A549 (cell line): ENCODE data around the gene GAS7. TPM values are rescaled to one million over a fixed set of nuclear protein-coding genes. Genes with fewer than 3 reads are reported as not detected.
A peak's percentile ranks its signal among the peaks of the same experiment; 100 is the strongest.

ENCODE experiments used
- ATAC-seq, 2 experiments: fragments of 200-7000 bp in 1 of 2; fragments of >200 bp in 1 of 2; cut with Nextera tagmentation in 1 of 2; cut with Tn5 transposase in 1 of 2; 3 replicates each; pipeline versions ENCODE4 v1.8.0 to v1.9.1; 2018 to 2020; ENCODE audit warnings: mild to moderate bottlenecking in 1 of 2, moderate library complexity in 1 of 2
- CTCF ChIA-PET: fragments of 300-600 bp; sonication (Branson Sonifier 250); formaldehyde crosslinking; extraction: SDS; loops from one replicate; lab custom pipeline; 2021; ENCODE audit warnings: antibody characterized with exemption, inconsistent platforms; lab: Yijun Ruan, JAX
- POLR2A ChIA-PET: fragments of 350-600 bp; formaldehyde crosslinking; extraction: SDS; loops from one replicate; lab custom pipeline; 2021; ENCODE audit warnings: antibody characterized with exemption, inconsistent platforms; lab: Yijun Ruan, JAX
- DNase-seq, 2 experiments: peaks; one replicate each; pipeline versions ENCODE4 v3.0.0 to v3.0.0-alpha.2; 2011 to 2016; ENCODE audit warnings: low read depth in 1 of 2, low spot score in 1 of 2
- FAIRE-seq: peaks from 2 replicates; lab custom pipeline; 2011; peaks lifted over from hg19 to GRCh38; lab: Jason Lieb, UNC
- H3K27ac ChIP-seq, 2 experiments: fragments of >200 bp; sonication (Bioruptor Twin); formaldehyde crosslinking; 3 replicates each; pipeline ENCODE4 v1.5.1; 2016 to 2017
- H3K4me1 ChIP-seq: fragments of >200 bp; sonication (Bioruptor Twin); formaldehyde crosslinking; 3 replicates; pipeline ENCODE4 v1.6.1; 2016
- H3K4me2 ChIP-seq: fragments of >200 bp; sonication (Bioruptor Twin); formaldehyde crosslinking; 3 replicates; pipeline ENCODE4 v1.6.1; 2016
- H3K4me3 ChIP-seq: fragments of >200 bp; sonication (Bioruptor Twin); formaldehyde crosslinking; 3 replicates; pipeline ENCODE4 v1.5.1; 2016
- H3K9me3 ChIP-seq: fragments of >200 bp; sonication (Bioruptor Twin); formaldehyde crosslinking; 3 replicates; pipeline ENCODE4 v1.6.1; 2016
- BCL3 ChIP-seq: fragments of >200 bp; sonication (Bioruptor Twin); formaldehyde crosslinking; IDR thresholded peaks from 3 replicates; pipeline ENCODE4 v1.6.1; 2016
- BHLHE40 ChIP-seq: IDR thresholded peaks from 2 replicates; pipeline ENCODE4 v1.6.1; 2012; ENCODE audit warnings: low read depth, low read length, inconsistent platforms
- CBX8 ChIP-seq: fragments of 200-600 bp; sonication (generic); IDR thresholded peaks from 2 replicates; pipeline ENCODE4 v1.6.1; 2016
- CEBPB ChIP-seq, 2 experiments: fragments of >200 bp in 1 of 2; sonication (Bioruptor Twin) in 1 of 2; formaldehyde crosslinking in 1 of 2; IDR thresholded peaks; 2 replicates each; pipeline ENCODE4 v1.6.1; 2012 to 2016
- E2F6 ChIP-seq: IDR thresholded peaks from 2 replicates; pipeline ENCODE4 v1.6.1; 2012; ENCODE audit warnings: low read depth, borderline replicate concordance
- EHMT2 ChIP-seq: fragments of 200-600 bp; sonication (generic); IDR thresholded peaks from 2 replicates; pipeline ENCODE4 v1.6.1; 2016; ENCODE audit warnings: antibody characterized with exemption, low read depth, mild to moderate bottlenecking, moderate library complexity
- FOSB ChIP-seq: fragments of 250-450 bp; sonication (Bioruptor Pico); IDR thresholded peaks from 2 replicates; pipeline ENCODE4 v1.5.0; 2020; ENCODE audit warnings: mild to moderate bottlenecking, moderate library complexity
- FOXS1 ChIP-seq: fragments of 250-450 bp; sonication (Bioruptor Pico); IDR thresholded peaks from 2 replicates; pipeline ENCODE4 v1.5.0; 2020; ENCODE audit warnings: mild to moderate bottlenecking, moderate library complexity
- HEYL ChIP-seq: fragments of 250-450 bp; sonication (Bioruptor Pico); IDR thresholded peaks from 2 replicates; pipeline ENCODE4 v1.8.0; 2021; ENCODE audit warnings: mild to moderate bottlenecking, moderate library complexity
- HOXA7 ChIP-seq: fragments of 250-450 bp; sonication (Bioruptor Pico); IDR thresholded peaks from 2 replicates; pipeline ENCODE4 v1.5.0; 2020; ENCODE audit warnings: mild to moderate bottlenecking, moderate library complexity
- HOXB13 ChIP-seq: fragments of 250-450 bp; sonication (Bioruptor Pico); IDR thresholded peaks from 2 replicates; pipeline ENCODE4 v1.5.0; 2020; ENCODE audit warnings: low read depth, mild to moderate bottlenecking, moderate library complexity
- JUN ChIP-seq, 2 experiments: fragments of >200 bp; sonication (Bioruptor Twin); formaldehyde crosslinking; IDR thresholded peaks; 2 replicates in 1 of 2; 3 replicates in 1 of 2; pipeline ENCODE4 v1.6.1; 2016 to 2017
- MAX ChIP-seq: IDR thresholded peaks from 2 replicates; pipeline ENCODE4 v1.6.1; 2012
- MYC ChIP-seq: IDR thresholded peaks from 2 replicates; pipeline ENCODE4 v1.6.1; 2012; ENCODE audit warnings: mild to moderate bottlenecking, inconsistent platforms, low read length, improper control_type of control experiment, borderline replicate concordance
- NFE2L2 ChIP-seq: fragments of 150-350 bp; conservative IDR thresholded peaks from 2 replicates; pipeline ENCODE4 v1.6.1; 2014; ENCODE audit warnings: low read length
- POLR2A ChIP-seq: IDR thresholded peaks from 2 replicates; pipeline ENCODE4 v1.6.1; 2012; ENCODE audit warnings: mild to moderate bottlenecking, low read length
- POLR2AphosphoS2 ChIP-seq: conservative IDR thresholded peaks from 2 replicates; pipeline ENCODE4 v1.6.1; 2012; ENCODE audit warnings: low read length, improper control_type of control experiment, inconsistent platforms
- RAD21 ChIP-seq, 2 experiments: fragments of >200 bp in 1 of 2; sonication (Bioruptor Twin) in 1 of 2; formaldehyde crosslinking in 1 of 2; IDR thresholded peaks in 1 of 2; conservative IDR thresholded peaks in 1 of 2; 2 replicates in 1 of 2; 3 replicates in 1 of 2; pipeline ENCODE4 v1.6.1; 2012 to 2018; ENCODE audit warnings: inconsistent platforms in 1 of 2
- RCOR1 ChIP-seq: fragments of 150-350 bp; IDR thresholded peaks from 2 replicates; pipeline ENCODE4 v1.6.1; 2014; ENCODE audit warnings: antibody characterized with exemption, low read length, low read depth
- RNF2 ChIP-seq: fragments of 200-600 bp; sonication (generic); IDR thresholded peaks from 2 replicates; pipeline ENCODE4 v1.6.1; 2016; ENCODE audit warnings: low read depth, mild to moderate bottlenecking, antibody characterized with exemption, moderate library complexity, borderline replicate concordance
- TFCP2L1 ChIP-seq: fragments of 250-450 bp; sonication (Bioruptor Pico); IDR thresholded peaks from 2 replicates; pipeline ENCODE4 v1.5.0; 2021; ENCODE audit warnings: mild to moderate bottlenecking
- TP53 ChIP-seq: fragments of 250-450 bp; sonication (Bioruptor Pico); IDR thresholded peaks from 2 replicates; pipeline ENCODE4 v1.5.0; 2021; ENCODE audit warnings: mild to moderate bottlenecking, moderate library complexity
- ZNF302 ChIP-seq: fragments of 250-450 bp; sonication (Bioruptor Pico); IDR thresholded peaks from 2 replicates; pipeline ENCODE4 v1.9.0; 2021; ENCODE audit warnings: inconsistent platforms, mild to moderate bottlenecking, moderate library complexity
- WGBS: methylation state at CpG from one replicate; pipeline ENCODE4 v1.1.6; 2017; ENCODE audit errors: missing lambda C conversion rate; 5-methylcytosine and 5-hydroxymethylcytosine counted together
- polyA plus RNA-seq, 4 experiments: library from polyadenylated mRNA; depleted of rRNA in 3 of 4; stranded (reverse); fragments of >200 nt; fragmentation: RNase III in 1 of 4; extraction: RNeasy Plus Mini Kit Qiagen cat#74134 plus additional on column Dnase treatment in 1 of 4; gene quantifications; 2 replicates in 3 of 4; 3 replicates in 1 of 4; pipeline ENCODE4 v1.2.3, GENCODE V29; 2011 to 2017

The GAS7 gene
- polyA plus RNA-seq, 2 of the 4 experiments (the other 2 are of a cell fraction), result 1.3 to 1.5 TPM

GRCh38 chr17:9865586-9865985 lies 332.8 kb downstream of the GAS7 start:
- DNase-seq (no peak), ATAC-seq (no peak), FAIRE-seq (no peak)
- TF ChIP-seq POLR2AphosphoS2, result no peak
- peak; percentile 16 to 45; a peak in 1 of 4 replicates for TF ChIP-seq CEBPB (IDR thresholded peaks at IDR 0.05)
- CTCF ChIA-PET, result interaction anchor here (0.9 to 1.6 kb wide), 3 partner anchors 10 to 20 kb away, joined by 3 to 4 read pairs (median 4); no protein-coding TSS in a partner anchor
- POLR2A ChIA-PET, result no interaction called here
- peaks cover 12% of the 10 kb centered on the region; the same call in 1 of the 3 replicates for H3K4me1 ChIP-seq
- no peak overlapping the region for H3K4me3 ChIP-seq
- WGBS, result 39% methylated on average over 1 of the region's 1 CpG
- H3K4me2 ChIP-seq, result no peak overlapping the region
- H3K9me3 ChIP-seq, result peaks cover 22% of the 10 kb centered on the region
- H3K27ac ChIP-seq, result peak overlapping the region in 1 of 2 experiments; percentile 24; a peak in 2 of 6 replicates

- no peak overlapping the region for H3K27ac ChIP-seq
- H3K9me3 ChIP-seq, result peaks cover 38% of the 10 kb centered on the region
- no peak overlapping the region for H3K4me3 ChIP-seq
- no peak for DNase-seq
- 67% methylated on average over 4 of the region's 4 CpGs for WGBS
- ChIA-PET CTCF (interaction anchor here (1.2 to 1.4 kb wide), 3 partner anchors 21 to 64 kb away, joined by 3 to 4 read pairs (median 4); no protein-coding TSS in a partner anchor), POLR2A (no interaction called here)
- H3K4me1 ChIP-seq, result peaks cover 12% of the 10 kb centered on the region; the same call in 1 of the 3 replicates
- FAIRE-seq, result no peak
- 0 out of 6 replicates have a peak, but pooled peaks of 1 of the 2 experiments have one; percentile 31 for ATAC-seq
- H3K4me2 ChIP-seq, result no peak overlapping the region
- TF ChIP-seq RNF2 (no peak), RCOR1 (no peak), BCL3 (no peak), JUN (IDR thresholded peaks at IDR 0.05) (no peak), HOXB13 (no peak), TP53 (CRISPR knock-in tag) (no peak), HOXA7 (no peak), TFCP2L1 (no peak), HEYL (CRISPR knock-in tag) (no peak), FOSB (CRISPR knock-in tag) (no peak), BHLHE40 (no peak), MAX (no peak), ZNF302 (CRISPR knock-in tag) (no peak), FOXS1 (no peak), POLR2A (no peak), NFE2L2 (no peak), CBX8 (no peak), E2F6 (no peak), EHMT2 (no peak)
Observed at GRCh38 chr17:9862949-9863348, 335.5 kb downstream of the GAS7 start.

- FAIRE-seq (peak; percentile 94), DNase-seq (peak in 1 of 2 experiments; percentile 24), ATAC-seq (peak; percentile 65 to 71; a peak in 4 of 6 replicates)
- ChIA-PET POLR2A (no interaction called here), CTCF (interaction anchor here (1.0 to 1.4 kb wide), 4 partner anchors 21 to 64 kb away, joined by 3 to 4 read pairs (median 4); no protein-coding TSS in a partner anchor)
- TF ChIP-seq MYC (no peak), RAD21 (conservative IDR thresholded peaks at IDR 0.05 in 1 of 2, IDR thresholded peaks at IDR 0.05 in 1 of 2) (0 out of 5 replicates have a peak, but pooled peaks of 1 of the 2 experiments have one; percentile 5)
- Histone ChIP-seq H3K4me2 (no peak overlapping the region), H3K9me3 (peaks cover 45% of the 10 kb centered on the region), H3K4me3 (no peak overlapping the region), H3K27ac (peak overlapping the region in 1 of 2 experiments; percentile 27; a peak in 1 of 6 replicates), H3K4me1 (peaks cover 6% of the 10 kb centered on the region; the same call in 1 of the 3 replicates)
- WGBS, result 85% methylated on average over 1 of the region's 1 CpG
Observed at GRCh38 chr17:9862220-9862619, 336.2 kb downstream of the GAS7 start.
